Stimulated activated memory B cell treated with anti-CD40 and anti-IgM and Interleukin-4, amounts not matched to agents 10 μg/mL and 1 μg/mL and 100 μg/mL, for 72 hours (primary cell): ENCODE results near the gene SLC26A11.
"Not testable (repeated sequence)": the region's sequence is repeated elsewhere in the genome, so short reads cannot be mapped to it uniquely, and the experiment has no call there.

Experiments used
- ATAC-seq: fragments of 150-1000 bp; cut with Tn5 transposase; 2 replicates; pipeline ENCODE4 v1.10.0; 2021
- H3K27ac Mint-ChIP-seq: one replicate; pipeline ENCODE4 v1.8.0; 2022; ENCODE audit warnings: mild to moderate bottlenecking, mixed read lengths
- H3K27me3 Mint-ChIP-seq: one replicate; pipeline ENCODE4 v1.8.0; 2022; ENCODE audit warnings: mixed read lengths
- H3K36me3 Mint-ChIP-seq: one replicate; pipeline ENCODE4 v1.8.0; 2022; ENCODE audit warnings: mixed read lengths
- H3K4me1 Mint-ChIP-seq: one replicate; pipeline ENCODE4 v1.8.0; 2022; ENCODE audit warnings: mixed read lengths
- H3K4me3 Mint-ChIP-seq: one replicate; pipeline ENCODE4 v1.8.0; 2022; ENCODE audit warnings: mild to moderate bottlenecking, moderate library complexity, mixed read lengths
- H3K9me3 Mint-ChIP-seq: one replicate; pipeline ENCODE4 v1.8.0; 2022; ENCODE audit warnings: mixed read lengths

The SLC26A11 gene

DNA sequence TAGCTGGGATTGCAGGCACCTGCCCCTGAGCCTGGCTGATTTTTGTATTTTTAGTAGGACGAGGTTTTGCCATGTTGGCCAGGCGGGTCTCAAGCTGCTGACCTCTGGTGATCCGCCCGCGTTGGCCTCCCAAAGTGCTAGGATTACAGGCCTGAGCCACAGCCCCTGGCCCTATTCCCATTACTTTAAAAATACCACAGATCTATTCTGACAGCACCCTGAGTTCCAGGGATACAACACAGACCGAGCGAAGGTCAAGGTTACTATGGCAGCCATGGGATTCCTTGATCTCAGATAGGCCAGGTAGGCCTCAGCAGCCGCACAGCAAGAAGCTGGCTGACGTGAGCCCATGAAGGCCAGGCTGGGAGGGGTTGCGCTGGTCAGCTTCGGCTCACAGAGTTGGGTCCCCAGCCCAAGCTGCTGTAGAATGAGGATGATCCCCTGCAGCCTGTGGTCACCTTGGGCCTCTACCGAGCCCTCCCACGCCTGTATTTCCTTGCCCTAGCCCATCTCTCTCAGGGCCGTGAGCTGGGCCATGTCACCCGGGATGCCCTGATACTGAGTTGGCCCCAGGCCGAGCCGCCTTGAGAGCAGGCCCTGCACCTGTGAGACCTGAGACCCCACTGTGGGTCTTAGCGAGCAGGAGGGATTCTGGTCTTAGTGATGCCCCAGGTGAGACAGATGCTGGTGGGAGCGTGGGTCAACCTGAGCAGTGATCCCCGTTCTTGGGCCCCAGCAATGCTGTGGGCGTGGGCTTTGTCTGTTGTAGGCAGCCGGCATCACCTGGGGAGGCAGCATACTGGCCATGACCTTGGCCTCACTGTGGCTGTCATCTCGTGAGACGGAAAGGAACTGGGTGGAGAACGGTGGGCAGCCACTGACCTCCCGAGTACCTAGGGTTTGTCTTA lies 23.6 kb downstream of the SLC26A11 start:
- no peak overlapping the region for H3K4me3 Mint-ChIP-seq
- H3K36me3 Mint-ChIP-seq: peaks cover 18% of the 10 kb centered on the region
- peak; percentile 8 for ATAC-seq
- no peaks in the 10 kb centered on the region for H3K4me1 Mint-ChIP-seq
- H3K27ac Mint-ChIP-seq: no peak overlapping the region
- no peaks in the 10 kb centered on the region for H3K9me3 Mint-ChIP-seq
- H3K27me3 Mint-ChIP-seq: no peaks in the 10 kb centered on the region

GRCh38 chr17:80244448-80244847 lies 24.2 kb downstream of the SLC26A11 start:
- ATAC-seq, H3K4me1 Mint-ChIP-seq, H3K27ac Mint-ChIP-seq, H3K4me3 Mint-ChIP-seq, H3K27me3 Mint-ChIP-seq, H3K9me3 Mint-ChIP-seq: not testable (repeated sequence)
- peaks cover 18% of the 10 kb centered on the region for H3K36me3 Mint-ChIP-seq

DNA sequence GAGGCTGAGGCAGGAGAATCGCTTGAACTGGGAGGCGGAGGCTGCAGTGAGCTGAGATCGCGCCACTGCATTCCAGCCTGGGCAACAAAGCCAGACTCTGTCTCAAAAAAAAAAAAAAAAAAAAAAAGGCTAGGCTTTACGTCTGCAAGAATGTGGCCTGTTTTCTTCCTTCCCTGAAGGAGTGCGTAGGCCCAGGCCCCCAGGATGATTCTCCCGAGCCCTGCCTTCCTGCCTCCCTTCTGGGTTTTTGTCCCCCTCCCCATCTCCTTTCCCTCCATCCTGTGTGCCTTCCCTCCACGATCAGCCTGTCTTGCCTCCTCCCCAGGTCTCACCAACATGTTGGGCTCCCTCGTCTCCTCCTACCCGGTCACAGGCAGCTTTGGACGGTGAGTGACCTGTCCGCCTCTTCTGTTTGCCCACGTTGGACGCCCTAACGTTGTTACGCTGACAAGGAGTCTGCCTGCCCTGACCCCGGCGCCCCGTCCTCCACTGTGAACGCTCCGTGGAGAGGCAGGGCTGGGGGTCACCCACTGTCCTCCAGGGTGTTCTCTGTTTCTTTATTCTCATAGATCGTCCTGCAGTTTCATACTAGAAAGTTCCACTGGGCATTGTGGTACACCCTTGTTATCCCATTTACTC lies 24.8 kb downstream of the SLC26A11 start:
- H3K36me3 Mint-ChIP-seq: peaks cover 18% of the 10 kb centered on the region

GRCh38 chr17:80245566-80246265 lies 25.5 kb downstream of the SLC26A11 start:
- no peaks in the 10 kb centered on the region for H3K9me3 Mint-ChIP-seq
- H3K36me3 Mint-ChIP-seq: peaks cover 18% of the 10 kb centered on the region
- no peaks in the 10 kb centered on the region for H3K4me1 Mint-ChIP-seq
- H3K27me3 Mint-ChIP-seq: no peaks in the 10 kb centered on the region
- H3K4me3 Mint-ChIP-seq: no peak overlapping the region
- no peak overlapping the region for H3K27ac Mint-ChIP-seq
- no peak for ATAC-seq

More for the DNA sequence above, 24.8 kb downstream of the SLC26A11 start:
- Mint-ChIP-seq H3K27ac (no peak overlapping the region), H3K27me3 (no peaks in the 10 kb centered on the region), H3K4me1 (no peaks in the 10 kb centered on the region), H3K4me3 (no peak overlapping the region), H3K9me3 (no peaks in the 10 kb centered on the region)
- ATAC-seq: no peak

- H3K27me3 Mint-ChIP-seq: no peaks in the 10 kb centered on the region
- H3K36me3 Mint-ChIP-seq: peaks cover 18% of the 10 kb centered on the region
- no peak overlapping the region for H3K27ac Mint-ChIP-seq
- no peaks in the 10 kb centered on the region for H3K9me3 Mint-ChIP-seq
- H3K4me3 Mint-ChIP-seq: no peak overlapping the region
- ATAC-seq: no peak
- H3K4me1 Mint-ChIP-seq: no peaks in the 10 kb centered on the region
These were observed 26.0 kb downstream of the SLC26A11 start for GRCh38 chr17:80246266-80246681.

GRCh38 chr17:80246726-80247125 lies 26.5 kb downstream of the SLC26A11 start:
- no peaks in the 10 kb centered on the region for H3K4me1 Mint-ChIP-seq
- no peaks in the 10 kb centered on the region for H3K9me3 Mint-ChIP-seq
- no peak overlapping the region for H3K4me3 Mint-ChIP-seq
- ATAC-seq: no peak
- no peak overlapping the region for H3K27ac Mint-ChIP-seq
- no peaks in the 10 kb centered on the region for H3K27me3 Mint-ChIP-seq
- peaks cover 14% of the 10 kb centered on the region for H3K36me3 Mint-ChIP-seq

- H3K27me3 Mint-ChIP-seq: no peaks in the 10 kb centered on the region
- H3K27ac Mint-ChIP-seq: no peak overlapping the region
- ATAC-seq: no peak
- no peaks in the 10 kb centered on the region for H3K9me3 Mint-ChIP-seq
- no peaks in the 10 kb centered on the region for H3K4me1 Mint-ChIP-seq
- H3K36me3 Mint-ChIP-seq: peaks cover 11% of the 10 kb centered on the region
- H3K4me3 Mint-ChIP-seq: no peak overlapping the region
These were observed 27.3 kb downstream of the SLC26A11 start for GRCh38 chr17:80247561-80247960.

DNA sequence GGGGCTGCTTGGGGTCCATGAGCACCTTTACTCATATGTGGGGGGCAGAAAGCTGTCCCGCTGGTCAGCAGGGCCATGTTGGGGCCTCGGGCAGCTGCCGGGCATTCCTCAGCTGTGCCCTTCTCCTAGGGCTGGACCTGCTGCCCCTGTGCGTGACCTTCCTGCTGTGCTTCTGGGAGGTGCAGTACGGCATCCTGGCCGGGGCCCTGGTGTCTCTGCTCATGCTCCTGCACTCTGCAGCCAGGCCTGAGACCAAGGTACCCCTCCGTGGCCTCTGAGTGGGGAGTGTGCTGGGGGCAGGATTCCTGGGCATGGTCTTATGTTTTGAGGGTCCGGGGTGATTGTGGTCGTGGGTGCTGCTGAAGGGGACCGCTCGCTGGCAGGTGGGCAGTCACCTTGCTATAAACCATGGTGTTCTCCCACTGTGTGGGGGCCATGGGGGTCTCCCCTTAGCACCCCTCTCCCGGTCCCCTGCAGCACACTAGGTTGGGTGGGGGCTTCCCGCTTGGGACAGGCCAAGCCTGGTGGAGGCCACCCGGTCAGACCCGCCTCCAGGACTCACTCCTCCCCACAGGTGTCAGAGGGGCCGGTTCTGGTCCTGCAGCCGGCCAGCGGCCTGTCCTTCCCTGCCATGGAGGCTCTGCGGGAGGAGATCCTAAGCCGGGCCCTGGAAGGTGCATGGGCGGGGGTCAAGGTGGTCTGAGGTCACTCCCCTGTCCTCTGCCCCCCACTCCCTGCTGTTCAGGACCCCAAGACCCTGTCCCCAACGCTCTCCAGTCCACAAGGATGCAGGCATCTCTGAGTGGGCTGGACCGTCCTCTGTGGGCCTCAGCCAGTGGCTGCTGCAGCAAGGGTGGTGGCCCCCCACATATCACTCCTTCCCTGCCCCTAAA lies 28.0 kb downstream of the SLC26A11 start:
- no peaks in the 10 kb centered on the region for H3K4me1 Mint-ChIP-seq
- no peak for ATAC-seq
- H3K9me3 Mint-ChIP-seq: no peaks in the 10 kb centered on the region
- H3K27ac Mint-ChIP-seq: no peak overlapping the region
- peaks cover 11% of the 10 kb centered on the region for H3K36me3 Mint-ChIP-seq
- no peak overlapping the region for H3K4me3 Mint-ChIP-seq
- no peaks in the 10 kb centered on the region for H3K27me3 Mint-ChIP-seq

DNA sequence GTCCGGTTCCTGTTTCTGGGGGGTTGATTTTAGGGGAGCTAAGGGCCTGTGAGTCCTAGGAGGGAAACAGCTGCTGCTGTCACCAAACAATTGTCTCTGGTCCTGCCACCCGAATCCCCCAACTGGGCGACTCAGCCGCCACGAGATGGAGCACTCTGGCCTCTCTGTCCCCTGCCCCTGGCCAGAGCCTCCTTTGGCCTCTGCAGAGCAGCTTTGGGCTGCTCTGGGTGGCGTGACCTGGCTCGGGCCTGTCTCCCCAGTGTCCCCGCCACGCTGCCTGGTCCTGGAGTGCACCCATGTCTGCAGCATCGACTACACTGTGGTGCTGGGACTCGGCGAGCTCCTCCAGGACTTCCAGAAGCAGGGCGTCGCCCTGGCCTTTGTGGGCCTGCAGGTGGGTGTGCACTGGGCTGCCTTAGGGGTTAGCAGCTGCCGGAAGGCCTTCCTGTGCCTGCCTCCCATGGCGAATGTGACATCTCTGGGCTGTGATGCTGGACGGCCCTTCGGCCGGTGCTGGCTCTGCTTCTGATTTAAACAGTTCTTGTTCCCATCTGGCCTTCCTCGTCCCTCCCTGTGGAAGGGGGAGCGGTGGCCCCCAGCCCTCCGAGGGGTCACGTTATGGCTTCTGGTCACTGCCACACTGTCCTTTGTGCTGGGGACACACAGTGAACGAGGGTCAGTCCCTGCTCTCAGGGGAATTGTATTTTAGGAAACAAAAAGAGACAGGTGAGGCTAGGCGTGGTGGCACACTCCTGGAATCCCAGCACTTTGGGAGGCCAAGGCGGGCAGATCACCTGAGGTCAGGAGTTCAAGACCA lies 28.9 kb downstream of the SLC26A11 start:
- no peak for ATAC-seq
- Mint-ChIP-seq H3K27ac (no peak overlapping the region), H3K9me3 (no peaks in the 10 kb centered on the region), H3K4me3 (no peak overlapping the region), H3K27me3 (no peaks in the 10 kb centered on the region), H3K36me3 (peaks cover 11% of the 10 kb centered on the region), H3K4me1 (peaks cover 3% of the 10 kb centered on the region)

DNA sequence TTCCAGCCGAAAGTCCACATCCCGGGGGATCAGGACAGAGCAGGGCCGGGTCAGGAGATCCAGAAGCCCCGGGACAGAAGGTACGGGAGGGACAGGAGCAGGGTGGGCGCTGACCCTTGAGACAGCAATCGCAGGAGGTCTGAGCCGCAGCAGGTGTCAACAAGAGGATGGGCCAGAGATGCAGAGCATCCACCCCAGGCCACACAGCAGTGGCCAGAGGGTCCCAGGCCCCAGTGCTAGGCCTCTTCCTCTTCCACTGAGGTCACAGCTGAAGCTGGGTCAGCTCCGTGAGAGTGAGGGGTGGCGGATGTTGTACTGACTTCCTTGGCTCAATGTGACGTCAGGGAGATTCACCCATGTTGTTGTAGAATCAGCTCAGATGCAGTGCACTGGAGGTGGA lies 31.7 kb downstream of the SLC26A11 start:
- Mint-ChIP-seq H3K9me3 (no peaks in the 10 kb centered on the region), H3K4me3 (no peak overlapping the region), H3K27ac (no peak overlapping the region), H3K4me1 (peaks cover 15% of the 10 kb centered on the region), H3K27me3 (no peaks in the 10 kb centered on the region), H3K36me3 (no peaks in the 10 kb centered on the region)
- ATAC-seq: no peak

DNA sequence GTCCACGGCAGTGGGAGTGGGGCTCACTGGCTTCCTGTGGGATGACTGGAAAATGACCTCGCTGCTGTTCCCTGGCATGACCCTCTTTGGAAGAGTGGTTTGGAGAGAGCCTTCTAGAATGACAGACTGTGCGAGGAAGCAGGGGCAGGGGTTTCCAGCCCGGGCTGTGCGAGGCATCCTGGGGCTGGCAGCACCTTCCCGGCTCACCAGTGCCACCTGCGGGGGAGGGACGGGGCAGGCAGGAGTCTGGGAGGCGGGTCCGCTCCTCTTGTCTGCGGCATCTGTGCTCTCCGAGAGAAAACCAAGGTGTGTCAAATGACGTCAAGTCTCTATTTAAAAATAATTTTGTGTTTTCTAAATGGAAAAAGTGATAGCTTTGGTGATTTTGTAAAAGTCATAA lies 32.6 kb downstream of the SLC26A11 start:
- H3K4me3 Mint-ChIP-seq: no peak overlapping the region
- no peaks in the 10 kb centered on the region for H3K36me3 Mint-ChIP-seq
- H3K27ac Mint-ChIP-seq: no peak overlapping the region
- H3K9me3 Mint-ChIP-seq: no peaks in the 10 kb centered on the region
- H3K27me3 Mint-ChIP-seq: no peaks in the 10 kb centered on the region
- peak; percentile 87 for ATAC-seq
- H3K4me1 Mint-ChIP-seq: peaks cover 21% of the 10 kb centered on the region

DNA sequence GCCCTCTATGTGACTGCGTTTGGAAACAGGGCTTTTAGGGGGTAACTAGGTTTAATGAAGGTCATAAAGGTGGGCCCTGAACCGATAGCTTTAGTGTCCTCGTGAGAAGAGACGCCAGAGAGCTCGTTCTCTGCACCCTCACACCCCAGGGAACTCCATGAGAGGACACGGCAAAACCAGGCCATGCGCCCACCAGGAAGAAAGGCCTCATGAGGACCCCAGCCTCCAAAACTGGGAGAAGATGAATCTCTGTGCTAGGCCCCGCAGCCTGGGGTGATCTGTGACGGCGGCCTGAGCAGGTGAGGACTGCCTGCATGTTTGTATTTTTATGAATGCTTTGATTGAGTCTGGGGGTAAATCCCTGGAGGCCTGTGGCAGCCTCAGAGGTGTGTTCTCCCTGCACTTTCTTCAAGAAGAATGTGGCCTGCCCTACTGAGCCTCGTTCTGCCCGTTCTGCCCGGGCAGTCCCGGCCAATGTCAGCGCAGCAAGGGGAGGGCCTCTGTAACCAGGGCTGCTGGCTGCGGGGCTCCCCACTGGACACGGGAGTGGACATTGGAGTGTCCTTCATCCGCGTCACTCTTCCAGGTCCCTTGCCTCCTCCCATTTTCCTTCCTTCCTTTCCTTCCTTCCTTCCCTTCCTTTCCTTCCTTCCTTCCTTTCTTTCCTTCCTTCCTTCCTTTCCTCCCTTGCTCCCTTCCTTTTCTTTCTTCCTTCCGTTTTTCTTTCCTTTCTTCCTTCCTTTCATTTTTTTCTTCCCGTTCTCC lies 33.6 kb downstream of the SLC26A11 start:
- no peak overlapping the region for H3K4me3 Mint-ChIP-seq
- no peaks in the 10 kb centered on the region for H3K9me3 Mint-ChIP-seq
- H3K27me3 Mint-ChIP-seq: no peaks in the 10 kb centered on the region
- H3K36me3 Mint-ChIP-seq: no peaks in the 10 kb centered on the region
- ATAC-seq: no peak
- H3K27ac Mint-ChIP-seq: peak overlapping the region; percentile 80
- peaks cover 31% of the 10 kb centered on the region for H3K4me1 Mint-ChIP-seq

DNA sequence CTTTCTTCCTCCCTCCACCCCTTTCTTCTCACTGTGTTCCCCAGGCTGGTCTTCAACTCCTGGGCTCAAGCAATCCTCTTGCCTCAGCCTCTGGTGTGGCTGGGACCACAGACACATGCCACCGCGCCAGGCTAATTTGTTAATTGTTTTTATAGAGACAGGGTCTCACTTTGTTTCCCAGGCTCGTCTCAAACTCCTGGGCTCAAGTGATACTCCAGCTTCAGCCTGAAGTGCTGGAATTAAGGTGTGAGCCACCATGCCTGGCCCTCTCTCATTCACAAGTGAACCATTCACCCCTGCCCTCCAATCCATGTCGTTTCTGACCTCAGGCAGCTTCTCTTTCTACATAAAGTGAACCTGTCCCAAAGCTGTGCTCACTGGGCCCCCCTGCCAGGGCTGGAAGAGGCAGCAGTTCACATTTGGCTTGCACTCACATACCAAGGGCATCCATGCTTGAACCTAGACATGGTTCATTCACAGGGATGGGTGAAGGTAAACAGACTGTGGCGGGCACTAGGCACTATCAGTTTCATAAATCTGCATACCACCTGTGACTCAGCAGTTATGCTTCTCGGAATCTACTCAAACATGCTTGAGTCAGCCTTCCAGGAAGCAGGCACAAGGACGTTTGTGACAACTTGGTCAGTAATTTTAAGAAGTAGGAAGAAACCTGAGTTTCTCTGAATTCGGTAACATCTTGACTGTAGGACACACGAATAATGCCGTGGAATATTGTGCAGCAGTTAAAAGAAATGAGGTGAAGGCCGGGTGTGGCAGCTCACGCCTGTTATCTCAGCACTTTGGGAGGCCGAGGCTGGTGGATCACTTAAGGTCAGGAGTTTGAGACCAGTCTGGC lies 34.4 kb downstream of the SLC26A11 start:
- H3K4me3 Mint-ChIP-seq: no peak overlapping the region
- no peaks in the 10 kb centered on the region for H3K36me3 Mint-ChIP-seq
- H3K27ac Mint-ChIP-seq: peak overlapping the region; percentile 80
- no peaks in the 10 kb centered on the region for H3K9me3 Mint-ChIP-seq
- peaks cover 39% of the 10 kb centered on the region for H3K4me1 Mint-ChIP-seq
- no peaks in the 10 kb centered on the region for H3K27me3 Mint-ChIP-seq
- peak; percentile 79 for ATAC-seq
